ENCODE results near the gene PIEZO1.
"Not testable (repeated sequence)": the region's sequence is repeated elsewhere in the genome, so short reads cannot be mapped to it uniquely, and the experiment has no call there.

The PIEZO1 gene

DNA sequence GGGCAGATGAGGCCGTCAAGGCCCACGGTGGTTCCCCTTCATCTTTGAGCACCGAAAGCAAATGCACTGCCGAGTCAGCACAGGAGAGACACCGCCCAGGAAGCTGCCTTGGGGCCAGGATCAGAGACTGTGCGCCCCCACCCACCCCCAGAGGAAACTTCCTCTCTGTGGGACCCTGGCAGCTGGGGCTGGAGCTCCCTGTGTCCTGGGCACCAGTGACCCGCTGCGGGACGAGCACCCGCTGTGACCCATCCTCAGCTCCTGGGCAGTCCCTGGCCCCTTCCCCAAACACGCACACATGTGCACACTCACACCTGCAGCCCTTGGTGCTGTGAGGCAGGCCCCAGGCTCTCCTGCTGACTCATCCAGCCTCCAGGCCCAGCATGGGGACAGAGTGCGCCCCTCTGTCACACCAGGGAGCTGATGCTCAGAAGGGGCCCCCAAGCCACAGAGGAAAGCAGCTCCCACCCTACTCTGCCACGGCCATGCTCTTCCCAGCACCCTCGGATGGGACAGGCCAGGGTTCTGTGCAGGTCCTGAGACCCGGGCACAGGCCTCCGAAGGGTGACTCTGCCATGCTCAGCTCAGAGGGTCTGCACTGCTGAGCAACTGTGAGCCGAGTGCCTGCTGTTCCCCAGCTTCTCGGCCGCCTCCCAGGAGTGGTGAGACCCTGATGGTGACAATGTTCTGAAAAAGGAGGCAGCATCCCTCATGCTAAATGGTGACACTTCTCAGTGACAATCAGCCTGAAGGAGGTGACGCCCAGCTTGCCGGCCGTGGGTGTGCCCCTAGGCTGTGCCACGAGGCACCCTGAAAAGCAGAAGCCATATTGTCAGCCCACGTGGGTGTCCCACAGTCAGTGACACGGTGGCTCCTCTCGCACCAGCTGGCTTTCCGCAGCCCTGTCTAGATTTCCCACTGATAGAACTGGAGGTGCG, 3.6 kb downstream of the PIEZO1 start:
- DNase-seq, result no peak

DNA sequence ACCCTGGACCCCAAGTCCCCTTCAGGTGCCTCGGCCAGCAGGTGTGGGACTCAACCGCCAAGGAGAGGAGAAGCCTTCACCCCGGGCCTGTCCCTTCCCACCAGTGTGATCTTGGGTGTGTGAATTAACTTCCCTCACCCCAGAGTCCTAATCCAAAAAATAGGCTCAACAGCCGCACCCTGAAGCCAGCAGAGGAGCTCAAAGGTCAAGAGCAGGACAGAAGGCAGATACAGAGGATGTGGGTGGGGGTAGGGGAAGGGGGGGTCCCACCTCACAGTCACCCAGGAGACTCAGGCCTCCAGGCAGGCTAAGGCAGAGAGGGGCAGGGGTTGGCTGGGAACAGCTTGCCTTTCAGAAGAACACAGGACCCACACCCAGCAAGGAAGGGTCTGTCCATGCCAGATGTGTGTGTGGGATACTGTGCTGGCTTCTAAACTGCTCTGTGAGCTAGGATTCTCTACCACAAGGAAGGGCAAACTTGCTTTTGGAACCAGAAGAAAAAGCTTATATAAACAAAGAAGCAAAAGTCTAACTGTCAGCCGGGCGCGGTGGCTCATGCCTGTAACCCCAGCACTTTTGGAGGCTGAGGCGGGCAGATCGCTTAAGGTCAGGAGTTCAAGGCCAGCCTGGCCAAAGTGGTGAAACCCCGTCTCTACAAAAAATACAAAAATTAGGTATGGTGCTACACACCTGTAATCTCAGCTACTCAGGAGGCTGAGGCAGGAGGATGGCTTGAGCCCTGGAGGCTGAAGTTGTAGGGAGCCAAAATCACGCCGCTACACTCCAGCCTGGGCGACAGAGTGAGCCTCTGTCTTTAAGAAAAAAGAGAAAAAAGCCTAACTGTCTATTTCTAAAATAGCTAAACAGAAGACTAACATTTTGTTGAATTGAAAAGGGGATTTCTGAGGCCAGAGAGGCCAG, 4.6 kb downstream of the PIEZO1 start:
- no peak for DNase-seq

DNA sequence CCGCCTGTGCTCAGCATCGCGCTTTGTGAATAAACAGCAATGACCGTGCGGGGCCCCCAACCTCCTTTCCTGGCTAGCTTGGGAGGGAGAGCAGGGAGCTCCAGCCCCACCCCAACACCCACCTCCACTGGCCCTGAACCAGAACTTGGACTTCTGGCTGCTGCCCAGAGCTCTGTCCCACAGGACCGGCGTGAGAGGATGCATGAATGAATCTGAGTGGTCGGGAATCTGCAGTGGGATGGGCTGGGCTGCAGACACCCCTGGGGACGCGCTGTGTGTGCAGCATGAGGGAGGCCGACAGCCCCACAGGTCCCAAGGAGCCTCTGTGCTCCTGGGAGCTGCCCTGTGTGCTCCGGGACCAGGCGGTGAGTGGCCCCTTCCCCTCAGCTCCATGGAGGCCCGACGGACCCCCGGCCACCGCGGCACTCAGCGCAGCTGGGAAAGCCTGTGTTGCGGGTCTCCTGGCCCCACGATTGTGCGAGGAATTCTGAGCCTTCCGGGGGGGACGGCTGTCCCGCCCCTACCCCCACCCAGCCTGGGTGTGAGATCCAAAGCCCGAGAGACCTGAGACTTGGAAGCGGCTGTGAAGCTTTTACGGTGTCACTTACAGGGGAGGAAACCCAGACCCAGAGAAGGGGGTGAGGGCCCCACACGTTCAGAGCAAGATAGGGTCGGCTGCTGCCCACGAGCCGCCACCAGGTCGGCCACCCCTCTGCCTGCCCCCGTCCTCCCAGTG, 5.4 kb downstream of the PIEZO1 start:
- DNase-seq, result no peak

DNA sequence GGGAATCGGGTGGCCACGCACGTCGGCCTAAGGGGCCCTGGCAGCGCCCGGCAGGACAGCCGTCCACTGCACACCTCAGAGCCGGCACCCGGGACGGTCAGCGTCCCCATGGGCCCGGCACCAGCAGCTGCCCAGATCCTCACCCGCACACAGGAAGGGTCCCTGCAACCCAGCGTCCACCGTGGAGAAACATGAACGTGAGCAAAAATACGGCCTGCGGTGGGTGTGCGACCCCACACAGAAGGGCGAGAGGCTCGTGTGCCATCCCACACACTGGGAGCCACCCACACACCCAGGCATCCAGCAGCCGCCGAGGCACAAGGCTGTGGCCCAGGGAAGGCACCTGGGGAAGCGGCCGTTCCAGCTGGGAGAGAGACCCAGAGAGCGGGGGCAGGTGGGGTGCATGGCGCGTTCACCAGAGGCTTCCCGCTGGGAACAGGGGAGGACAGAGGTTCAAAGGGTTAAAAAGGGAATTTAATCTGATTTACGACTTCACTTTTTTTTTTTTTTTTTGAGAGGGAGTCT, 6.4 kb downstream of the PIEZO1 start:
- no peak for DNase-seq

DNA sequence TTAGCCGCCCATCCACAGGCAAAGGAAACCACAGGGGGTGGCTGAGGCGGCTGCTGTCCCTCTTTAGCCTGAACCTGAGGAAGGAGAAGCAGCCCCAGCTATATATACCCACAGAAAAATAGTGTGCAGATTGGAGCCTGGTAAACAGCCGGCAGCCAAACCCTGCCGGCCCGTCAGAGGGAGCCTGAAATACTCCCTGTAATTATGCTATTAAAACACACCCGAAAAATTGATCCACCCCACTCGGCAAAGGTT, 6.8 kb downstream of the PIEZO1 start:
- no peak for DNase-seq

DNA sequence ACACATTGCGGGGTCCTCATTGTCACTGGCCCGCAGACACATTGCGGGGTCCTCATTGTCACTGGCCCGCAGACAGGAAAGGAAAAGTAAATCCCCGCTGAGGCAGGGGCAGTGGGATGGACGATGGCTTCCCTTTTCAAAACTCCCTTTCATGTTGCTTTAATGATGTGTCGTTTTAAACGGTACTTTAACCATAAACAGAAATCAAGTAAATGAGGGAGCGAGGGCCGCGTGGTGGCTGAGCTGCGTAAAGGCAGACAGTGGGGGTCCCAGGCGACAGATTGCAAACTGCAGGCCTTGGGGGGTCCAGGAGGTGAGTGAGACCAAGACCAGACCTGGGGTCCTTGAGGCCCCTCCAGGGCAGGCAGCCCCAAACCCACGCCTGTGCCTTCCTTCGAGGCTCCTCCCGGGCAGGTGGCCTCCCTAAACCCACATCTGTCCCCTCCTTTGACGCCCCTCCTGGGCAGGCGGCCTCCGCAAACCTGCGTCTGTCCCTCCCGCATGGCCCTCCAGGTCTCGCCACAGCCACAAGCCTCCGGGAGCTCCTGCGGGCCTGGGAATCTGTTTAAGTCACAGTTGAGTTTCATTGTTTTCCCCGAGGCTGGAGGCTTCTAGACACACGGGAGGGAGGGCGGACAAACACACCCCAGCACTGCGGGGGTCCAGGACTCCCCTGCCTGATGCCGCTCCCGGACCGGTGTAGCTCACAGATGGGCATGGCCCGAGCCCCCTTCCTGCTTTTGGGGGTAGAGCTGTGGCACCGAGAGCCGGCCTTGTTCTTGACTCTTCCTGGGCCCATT, 7.3 kb downstream of the PIEZO1 start:
- DNase-seq, result no peak

DNA sequence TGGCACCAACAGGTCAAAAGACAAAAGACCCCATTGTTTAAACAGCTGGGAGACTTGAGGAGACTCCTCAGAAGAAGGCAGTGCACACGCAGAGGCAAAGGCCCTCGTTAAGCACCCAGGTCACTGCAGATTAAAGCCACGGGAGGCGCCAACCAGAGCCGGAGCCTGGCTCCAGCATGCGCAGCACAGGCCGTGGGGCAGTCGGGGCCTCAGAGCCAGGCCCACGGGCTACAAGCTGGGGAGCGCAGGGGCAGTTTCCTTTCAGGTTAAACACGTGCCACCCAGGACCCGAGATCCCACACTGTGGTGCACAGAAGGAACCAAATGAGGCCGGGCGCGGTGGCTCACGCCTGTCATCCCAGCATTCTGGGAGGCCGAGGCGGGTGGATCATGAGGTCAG, 9.2 kb downstream of the PIEZO1 start:
- no peak for DNase-seq

DNA sequence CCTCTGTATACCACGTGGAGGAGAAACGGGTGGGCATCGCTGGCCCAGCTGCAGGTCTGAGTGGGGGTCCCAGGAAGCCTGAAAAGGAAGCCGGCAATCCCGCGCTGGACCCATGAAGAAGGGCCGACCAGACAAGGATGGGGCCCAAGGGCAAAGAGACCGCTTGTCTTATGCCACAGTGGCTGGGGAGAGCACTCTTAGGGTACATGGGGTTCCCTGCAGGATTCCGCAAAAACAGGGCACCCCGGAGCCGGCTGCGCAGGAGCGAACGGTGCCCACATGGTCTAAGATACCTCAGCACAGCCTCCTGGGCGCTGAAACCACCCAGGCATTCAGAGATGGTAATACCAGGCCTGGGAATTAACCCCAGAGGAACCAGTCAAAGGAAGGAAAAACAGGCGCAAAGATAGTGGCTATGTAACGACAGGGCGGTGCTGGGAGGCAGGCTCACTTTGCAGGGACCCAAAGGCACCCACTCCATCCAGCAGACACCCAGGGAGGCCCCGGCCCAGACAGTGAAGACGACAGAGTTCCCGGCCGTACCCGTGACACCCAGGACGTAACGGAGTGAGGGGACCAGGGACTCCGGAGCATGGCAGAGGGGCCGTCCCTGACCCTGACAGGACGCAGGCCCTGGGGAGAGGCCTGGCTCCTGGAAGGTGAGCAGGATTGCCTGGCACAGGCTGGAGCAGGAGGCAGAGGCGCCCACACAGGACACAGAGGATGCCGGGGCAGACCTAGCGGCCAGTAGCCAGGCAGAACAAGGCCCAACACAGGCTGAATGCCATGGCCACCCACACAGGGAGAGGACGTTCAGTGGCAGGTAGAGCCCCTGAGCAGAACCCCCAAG, 10.3 kb downstream of the PIEZO1 start:
- no peak for DNase-seq

DNA sequence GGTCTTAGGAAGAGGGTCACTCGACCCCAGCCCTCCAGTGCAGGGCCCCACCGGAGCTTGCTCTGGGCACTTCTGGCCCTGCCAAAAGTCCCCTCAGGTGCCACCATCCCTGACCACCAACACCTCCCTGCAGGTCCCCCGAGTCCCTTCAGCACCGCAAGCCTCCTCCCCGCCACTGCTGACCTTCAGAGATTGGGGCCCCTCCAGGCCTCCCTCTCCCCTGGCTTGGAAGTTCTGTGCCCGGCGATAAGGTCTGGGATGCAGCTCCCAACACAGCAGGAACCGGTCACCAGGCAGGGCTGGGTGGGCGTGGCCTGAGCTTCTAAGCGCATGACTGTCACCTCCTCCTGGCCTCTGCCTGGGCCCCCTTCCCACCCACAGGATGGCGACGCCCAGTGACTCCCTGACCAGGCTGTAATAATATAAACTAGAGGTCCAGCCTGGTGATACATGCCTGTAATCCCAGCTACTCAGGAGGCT, 11.2 kb downstream of the PIEZO1 start:
- peak; percentile 42 for DNase-seq

DNA sequence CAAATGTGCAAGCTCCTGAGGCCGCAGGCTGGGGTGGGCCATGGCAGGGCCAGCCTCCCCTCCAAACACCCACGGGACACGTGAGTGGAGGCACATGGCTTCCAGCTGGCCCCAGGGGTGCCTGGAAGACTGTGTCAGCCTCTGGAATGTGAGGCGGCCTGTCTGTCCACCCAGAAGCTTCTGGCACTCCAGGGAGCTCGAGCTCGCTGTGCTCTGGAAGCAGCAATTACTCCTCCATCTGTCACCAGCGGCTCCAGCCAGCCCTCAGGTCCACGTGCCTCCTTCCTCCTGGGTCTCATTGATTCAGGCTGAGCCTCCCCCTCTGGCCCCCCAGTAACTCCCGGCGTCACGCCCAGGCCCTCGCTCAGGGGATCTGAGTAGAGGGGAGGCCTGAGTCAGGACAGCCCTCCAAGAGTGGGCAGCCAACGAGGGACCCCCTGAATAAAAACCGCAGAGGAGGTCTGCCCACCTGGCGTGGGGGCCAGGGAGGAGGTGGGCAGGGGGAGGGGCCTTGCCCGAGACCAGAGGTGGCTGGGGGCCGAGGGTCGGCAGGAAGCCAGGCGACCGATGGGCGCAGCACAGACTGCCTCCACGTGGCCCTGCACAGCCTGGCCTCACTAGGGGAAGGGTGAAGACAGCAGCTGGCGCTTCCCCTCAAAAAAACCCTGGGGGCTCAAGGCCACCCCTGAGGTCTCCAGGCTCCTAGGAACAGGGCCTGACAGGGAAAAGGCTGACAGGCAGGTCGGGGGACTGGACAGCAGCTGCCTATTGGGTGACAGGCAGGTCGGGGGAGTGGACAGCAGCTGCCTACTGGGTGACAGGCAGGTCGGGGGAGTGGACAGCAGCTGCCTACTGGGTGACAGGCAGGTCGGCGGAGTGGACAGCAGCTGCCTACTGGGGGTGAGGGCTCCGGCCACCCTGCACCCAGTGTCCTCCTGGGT, 11.9 kb downstream of the PIEZO1 start:
- DNase-seq, result peak; percentile 67

DNA sequence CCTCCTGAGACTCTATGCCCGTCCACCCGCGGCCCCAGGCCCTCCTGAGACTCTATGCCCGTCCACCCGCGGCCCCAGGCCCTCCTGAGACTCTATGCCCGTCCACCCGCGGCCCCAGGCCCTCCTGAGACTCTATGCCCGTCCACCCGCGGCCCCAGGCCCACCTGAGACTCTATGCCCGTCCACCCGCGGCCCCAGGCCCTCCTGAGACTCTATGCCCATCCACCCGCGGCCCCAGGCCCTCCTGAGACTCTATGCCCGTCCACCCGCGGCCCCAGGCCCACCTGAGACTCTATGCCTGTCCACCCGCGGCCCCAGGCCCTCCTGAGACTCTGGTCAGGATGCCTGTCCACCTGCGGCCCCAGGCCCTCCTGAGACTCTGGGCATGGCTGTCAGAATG, 13.2 kb downstream of the PIEZO1 start:
- not testable (repeated sequence) for DNase-seq

DNA sequence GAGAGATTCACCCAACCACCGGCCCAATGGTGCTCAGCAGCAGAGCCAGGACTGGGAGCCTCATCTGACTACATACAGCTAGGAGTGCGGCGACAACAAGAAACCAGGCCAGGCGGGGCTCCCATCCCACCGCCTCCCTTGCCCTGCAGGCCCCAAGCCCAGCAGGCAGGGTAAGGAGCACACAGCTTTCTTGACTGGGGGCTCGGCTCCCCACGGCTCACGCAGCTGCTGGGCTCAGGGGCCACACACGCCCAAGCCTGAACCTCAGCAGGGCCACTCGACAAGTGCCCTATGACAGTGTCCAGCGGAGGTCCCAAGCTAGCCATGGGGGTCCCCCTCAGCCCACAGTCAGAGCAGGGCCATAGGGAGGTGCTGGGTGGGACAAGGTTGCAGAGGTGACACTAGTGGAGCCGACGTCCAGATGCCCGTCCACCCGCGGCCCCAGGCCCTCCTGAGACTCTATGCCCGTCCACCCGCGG, 13.7 kb downstream of the PIEZO1 start:
- no peak for DNase-seq

DNA sequence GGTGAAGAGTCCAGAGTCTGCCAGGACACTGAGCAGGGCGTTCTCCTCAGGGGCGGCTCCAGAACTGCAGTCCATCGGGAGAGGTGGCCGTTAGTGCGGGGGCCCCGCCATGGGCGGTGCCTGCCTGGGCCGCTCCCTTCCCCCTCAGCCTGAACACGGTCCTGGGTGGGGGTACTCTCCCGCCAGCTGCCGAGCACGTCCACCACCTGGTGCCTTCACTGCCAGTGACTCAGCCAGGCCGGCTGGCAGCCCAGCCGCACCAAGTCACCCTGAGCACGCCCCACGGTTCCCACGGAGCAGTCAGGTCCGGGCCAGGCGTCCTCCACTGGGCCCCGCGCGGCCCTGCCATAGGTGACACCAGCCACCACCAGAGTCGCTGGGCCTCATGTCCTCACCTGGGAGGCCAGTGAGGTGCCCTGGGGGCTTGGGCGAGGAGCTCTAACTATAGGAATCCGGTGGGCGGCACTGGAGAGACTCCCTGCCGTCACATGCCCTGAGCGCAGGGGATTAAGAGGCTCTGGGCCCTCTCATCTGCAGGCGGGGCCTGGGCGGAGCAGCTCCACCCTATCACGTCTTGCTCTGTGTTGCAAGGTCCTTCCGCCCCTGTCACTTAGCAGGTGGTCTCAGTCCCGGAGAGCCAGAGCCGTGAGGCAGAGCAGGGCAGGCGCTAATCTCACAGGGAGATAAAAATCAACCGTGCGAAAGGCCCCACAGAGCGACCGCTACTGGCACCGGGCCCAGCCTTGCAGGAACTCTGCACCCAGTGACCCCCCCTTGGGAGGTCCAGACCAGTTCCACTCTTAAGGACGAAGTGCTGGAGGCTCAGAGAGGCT, 14.3 kb downstream of the PIEZO1 start:
- peak; percentile 60 for DNase-seq

DNA sequence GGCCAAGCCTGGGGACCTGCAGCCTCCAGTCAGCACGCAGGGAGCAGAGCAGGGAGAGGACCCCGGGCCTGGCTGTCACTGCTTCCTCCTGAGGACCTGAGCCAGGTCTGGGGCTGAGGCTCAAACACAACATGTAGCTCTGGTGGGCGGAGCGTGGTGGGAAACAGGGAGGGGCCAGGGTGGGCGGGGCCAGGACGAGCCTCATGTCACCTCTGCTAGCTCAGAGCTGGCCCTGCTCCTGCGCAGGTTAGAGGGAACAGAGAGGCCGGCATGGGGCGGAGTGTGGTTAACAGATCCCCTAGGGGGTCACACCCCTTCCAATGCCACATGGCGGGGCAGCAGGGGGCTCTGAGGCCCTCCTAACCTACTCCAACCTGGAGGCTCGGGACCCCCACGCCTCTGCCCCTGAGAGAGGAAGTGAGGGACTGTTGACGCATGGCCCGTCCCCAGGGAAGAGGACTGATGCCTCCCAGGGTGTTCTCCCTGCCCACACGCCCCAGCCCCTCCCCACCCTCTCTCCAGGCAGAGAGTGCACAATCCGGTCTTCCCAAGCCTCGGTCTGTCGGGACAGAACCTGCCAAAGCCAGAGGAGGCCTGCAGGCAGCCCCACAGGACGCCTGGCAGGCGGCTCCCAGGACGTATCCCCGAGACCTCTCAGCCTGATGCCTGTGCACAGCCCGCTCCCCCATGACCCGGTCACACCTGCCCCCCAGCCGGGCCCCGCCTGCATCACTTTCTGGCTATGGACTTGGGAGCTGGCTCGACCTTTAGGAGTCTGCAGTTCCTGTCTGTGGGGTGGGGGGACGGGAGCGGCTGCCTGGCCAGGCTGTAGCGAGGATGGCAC, 15.2 kb downstream of the PIEZO1 start:
- DNase-seq, result no peak

DNA sequence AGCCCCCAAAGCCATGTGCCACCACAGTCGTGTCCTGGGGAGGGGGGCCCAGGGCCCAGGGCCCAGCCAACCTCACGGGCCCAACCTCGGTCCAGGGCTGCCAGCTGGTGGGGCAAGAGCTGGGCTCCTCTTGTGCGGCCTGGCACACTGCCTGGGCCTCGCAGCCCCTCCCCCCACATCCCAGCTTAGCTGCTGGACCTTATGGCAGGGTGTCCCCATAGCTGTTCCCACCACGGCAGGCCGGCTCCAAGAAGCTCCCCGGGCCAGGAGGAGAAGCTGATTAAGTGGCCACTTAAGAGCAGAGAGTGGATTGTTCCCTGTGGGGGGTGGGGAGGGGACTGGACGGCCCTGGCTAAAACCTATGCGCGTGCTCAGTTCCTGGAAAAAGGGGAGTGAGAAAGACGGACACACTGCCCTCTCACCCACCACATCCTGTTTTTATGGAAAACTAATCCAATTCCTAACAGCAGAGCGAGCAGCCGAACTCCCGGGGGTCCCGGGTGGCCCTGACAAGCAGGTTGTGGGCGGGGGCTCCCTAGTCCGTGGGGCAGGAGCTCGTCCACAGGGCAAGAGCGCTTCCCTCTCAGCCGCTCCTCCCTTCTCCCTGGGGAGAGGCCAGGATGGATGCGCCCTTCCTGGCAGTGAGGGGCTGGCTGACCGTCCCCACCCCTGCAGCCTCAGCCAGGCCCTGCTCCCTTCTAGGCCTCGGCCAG, 16.8 kb downstream of the PIEZO1 start:
- DNase-seq, result no peak

DNA sequence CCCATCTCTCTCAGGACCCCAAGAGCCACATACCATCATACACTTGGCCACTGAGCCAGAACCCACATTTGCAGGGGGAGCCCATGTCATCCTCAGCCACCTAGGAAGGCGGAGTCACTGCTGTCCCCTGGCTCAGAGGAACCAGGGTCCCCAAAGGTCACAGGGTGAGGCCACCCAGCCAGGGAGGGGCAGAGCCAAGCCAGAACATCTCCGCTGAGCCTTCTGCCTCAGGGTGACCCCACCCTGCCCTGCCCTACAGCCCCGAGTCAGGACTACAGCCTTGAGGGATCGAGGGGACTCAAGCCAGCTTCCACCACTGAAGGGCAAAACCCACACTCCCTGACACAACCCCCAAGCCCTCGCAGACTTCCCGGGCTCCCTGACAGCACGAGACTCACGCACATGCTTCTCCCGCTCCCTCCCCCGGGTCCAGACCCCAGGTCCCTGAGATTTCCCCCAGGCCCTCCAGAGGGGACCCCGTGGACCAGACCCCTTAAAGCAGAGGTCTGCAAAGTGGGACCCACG, 17.4 kb downstream of the PIEZO1 start:
- no peak for DNase-seq

DNA sequence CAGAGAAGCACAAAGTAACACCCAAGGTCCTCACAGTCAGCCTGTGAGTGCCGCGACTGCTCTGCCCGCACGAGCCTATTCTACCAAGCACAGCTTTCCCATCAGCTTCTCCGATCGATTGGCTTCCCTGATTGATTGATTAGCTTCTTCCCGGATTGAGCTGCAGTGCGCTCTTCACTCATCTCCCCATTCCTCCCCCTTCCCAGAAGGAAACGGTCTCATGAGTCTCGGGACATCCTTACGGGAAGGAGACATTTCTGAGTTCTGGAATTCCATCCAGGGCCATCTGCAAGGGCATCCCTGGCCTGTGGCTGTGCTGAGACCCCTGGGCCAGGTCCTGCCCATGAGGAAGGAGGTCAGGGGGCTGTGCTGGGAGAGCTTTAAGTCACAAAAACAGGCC, 18.0 kb downstream of the PIEZO1 start:
- no peak for DNase-seq

Measured in T1000 (cell line).